HepG2 (cell line): Measurements from ENCODE around the gene ZNF75A. TPM values are rescaled to one million over a fixed set of nuclear protein-coding genes. Genes with fewer than 3 reads are reported as not detected.
A peak's percentile ranks its signal among the peaks of the same experiment; 100 is the strongest.

Experiments
- ATAC-seq: fragments of 200-7000 bp; cut with Tn5 transposase; 3 replicates; pipeline ENCODE4 v1.9.1; 2020; ENCODE audit warnings: mild to moderate bottlenecking, moderate library complexity
- BruUV-seq: library from RNA; stranded (reverse); fragments of 400-500 nt; replicated peaks from 2 replicates; lab custom pipeline; 2021; lab: Mats Ljungman, UMichigan
- CTCF ChIA-PET: fragments of 300-600 bp; formaldehyde crosslinking; extraction: SDS; loops from one replicate; lab custom pipeline; 2021; ENCODE audit warnings: low total read pairs, inconsistent platforms, low intra/inter-chr PET ratio; lab: Yijun Ruan, JAX
- POLR2A ChIA-PET: fragments of 350-600 bp; sonication (Branson Sonifier 250); formaldehyde crosslinking; loops from one replicate; lab custom pipeline; 2020; ENCODE audit warnings: antibody characterized with exemption, inconsistent platforms; lab: Yijun Ruan, JAX
- DNase-seq: peaks from one replicate; pipeline ENCODE4 v3.0.0-alpha.2; 2015; ENCODE audit warnings: low spot score
- FAIRE-seq: peaks from 3 replicates; lab custom pipeline; 2011; peaks lifted over from hg19 to GRCh38; lab: Jason Lieb, UNC
- H2AFZ ChIP-seq: one replicate; pipeline ENCODE4 v1.6.1; 2011; ENCODE audit warnings: low read length, inconsistent platforms
- H3K27ac ChIP-seq: fragments of 300-600 bp; 3 replicates; pipeline ENCODE4 v1.8.0; 2011; ENCODE audit warnings: mixed run types, mild to moderate bottlenecking, mixed read lengths, low read length, inconsistent platforms; ENCODE audit not compliant: insufficient read depth; ENCODE audit errors: extremely low read length
- H3K27me3 ChIP-seq, 2 experiments: fragments of 200-600 bp in 1 of 2; 2 replicates in 1 of 2; 3 replicates in 1 of 2; pipeline versions ENCODE4 v1.6.0 to v1.8.0; 2011; ENCODE audit warnings: low read length in 2 of 2, mild to moderate bottlenecking in 2 of 2, moderate library complexity in 2 of 2, inconsistent platforms in 1 of 2; ENCODE audit not compliant: insufficient read depth in 2 of 2, control insufficient read depth in 1 of 2
- H3K36me3 ChIP-seq, 2 experiments: fragments of 200-600 bp in 1 of 2; replicated peaks in 1 of 2; 2 replicates in 1 of 2; 3 replicates in 1 of 2; pipeline versions ENCODE4 v1.5.1 to v1.8.0; 2011; ENCODE audit warnings: low read length in 2 of 2, inconsistent platforms in 1 of 2; ENCODE audit not compliant: insufficient read depth in 2 of 2, control insufficient read depth in 1 of 2
- H3K4me1 ChIP-seq: 2 replicates; pipeline ENCODE4 v1.5.1; 2012; ENCODE audit warnings: low read length, inconsistent platforms; ENCODE audit not compliant: insufficient read depth
- H3K4me2 ChIP-seq: 2 replicates; pipeline ENCODE4 v1.6.0; 2011; ENCODE audit warnings: low read depth, low read length, inconsistent platforms
- H3K4me3 ChIP-seq, 3 experiments: fragments of 200-600 bp in 1 of 3; sonication (generic), shearing (Covaris generic) in 1 of 3; replicated peaks in 1 of 3; 2 replicates each; pipeline ENCODE4 v1.5.1; 2011 to 2016; ENCODE audit warnings: low read length in 3 of 3, inconsistent platforms in 2 of 3, low read depth in 2 of 3, mild to moderate bottlenecking in 2 of 3, control low read depth in 1 of 3, mixed read lengths in 1 of 3; ENCODE audit not compliant: insufficient read depth in 1 of 3
- H3K79me2 ChIP-seq: one replicate; pipeline ENCODE4 v1.6.1; 2011; ENCODE audit warnings: low read length, inconsistent platforms; ENCODE audit not compliant: insufficient read depth
- H3K9ac ChIP-seq: 2 replicates; pipeline ENCODE4 v1.6.0; 2011; ENCODE audit warnings: mild to moderate bottlenecking, low read depth, low read length, inconsistent platforms; ENCODE audit not compliant: insufficient read depth
- H3K9me3 ChIP-seq: 2 replicates; pipeline ENCODE4 v1.5.1; 2012; ENCODE audit warnings: mild to moderate bottlenecking, low read length
- H4K20me1 ChIP-seq: 2 replicates; pipeline ENCODE4 v1.6.0; 2011; ENCODE audit warnings: inconsistent platforms, mild to moderate bottlenecking, low read length, moderate library complexity; ENCODE audit not compliant: insufficient read depth
- CC2D1A ChIP-seq: sonication (generic); formaldehyde crosslinking; IDR thresholded peaks from 2 replicates; pipeline ENCODE4 v1.8.1; 2023; ENCODE audit warnings: mild to moderate bottlenecking, missing genetic modification reagents
- CEBPB ChIP-seq: IDR thresholded peaks from 2 replicates; pipeline ENCODE4 v1.6.1; 2011; ENCODE audit warnings: low read depth, low read length, improper control_type of control experiment, borderline replicate concordance
- IKZF1 ChIP-seq: fragments of 450-650 bp; IDR thresholded peaks from 2 replicates; pipeline ENCODE4 v1.7.1; 2016
- KLF12 ChIP-seq: sonication (generic); formaldehyde crosslinking; IDR thresholded peaks from 2 replicates; pipeline ENCODE4 v1.4.0; 2020; ENCODE audit warnings: missing genetic modification reagents, borderline replicate concordance
- NFIB ChIP-seq: sonication (generic); formaldehyde crosslinking; IDR thresholded peaks from 2 replicates; pipeline ENCODE4 v1.9.0; 2021; ENCODE audit warnings: missing genetic modification reagents, mild to moderate bottlenecking, borderline replicate concordance
- TFE3 ChIP-seq: IDR thresholded peaks from 2 replicates; pipeline ENCODE4 v1.6.1; 2016
- UBTF ChIP-seq: sonication (generic); formaldehyde crosslinking; IDR thresholded peaks from 2 replicates; pipeline ENCODE4 v1.4.0; 2020; ENCODE audit warnings: mild to moderate bottlenecking, missing genetic modification reagents
- ZNF878 ChIP-seq: sonication (generic); formaldehyde crosslinking; IDR thresholded peaks from 2 replicates; pipeline ENCODE4 v1.8.1; 2023; ENCODE audit warnings: mild to moderate bottlenecking, missing genetic modification reagents, moderate library complexity
- WGBS: methylation state at CpG from one replicate; pipeline ENCODE4 v1.1.6; 2017; ENCODE audit warnings: low lambda C conversion rate; 5-methylcytosine and 5-hydroxymethylcytosine counted together
- in situ Hi-C: cut with HindIII; loops from 2 replicates; pipeline ENCODE4 v1.10.0; 2017; ENCODE audit warnings: low pct_unique_long_range_greater_than_20kb; ENCODE audit not compliant: extremely low pct_ligation_motif_present
- intact Hi-C: fragments of 100-400 bp; cut with micrococcal nuclease; formaldehyde crosslinking; loops from one replicate; pipeline ENCODE4 v1.10.0; 2022; ENCODE audit not compliant: unreplicated experiment
- polyA plus RNA-seq, 8 experiments: library from polyadenylated mRNA; depleted of rRNA in 3 of 8; stranded (reverse) in 7 of 8; unstranded in 1 of 8; fragments of >200 nt; fragmentation: Illumina TruSeq in 4 of 8; extraction: Trizol in 4 of 8; gene quantifications; 2 replicates each; pipeline versions ENCODE4 v1.2.1 to v1.2.3, GENCODE V29; 2011 to 2016; ENCODE audit warnings: low read depth in 4 of 8, missing spikeins in 1 of 8, mixed read lengths in 1 of 8; ENCODE audit not compliant: insufficient read depth in 1 of 8
- total RNA-seq, 5 experiments: library from RNA; depleted of rRNA; stranded (reverse); fragments of >200 nt; fragmentation: Illumina TruSeq; extraction: Trizol; gene quantifications; 2 replicates each; pipeline ENCODE4 v1.2.3, GENCODE V29; 2016; ENCODE audit warnings: low read depth in 1 of 5
- TF ChIP-seq, protein P1 (sequence below): sonication (generic); formaldehyde crosslinking; IDR thresholded peaks from 2 replicates; pipeline ENCODE4 v1.4.0; 2020; ENCODE audit warnings: missing genetic modification reagents

ZNF75A gene
- total and polyA plus RNA-seq, 2 of the 13 experiments (the other 11 are each of a cell fraction or from before 2014, with no cell fraction given), result 1.4 to 2.1 TPM

- BruUV-seq, result no TSS peak
- no peak for FAIRE-seq
Observed at GRCh38 chr16:3256866-3257465, 48.3 kb upstream of the ZNF75A start.

More at GRCh38 chr16:3256866-3257465, 48.3 kb upstream of the ZNF75A start:
- no peak for ATAC-seq
- Histone ChIP-seq H3K79me2 (no peaks in the 10 kb centered on the region), H3K4me3 (no peak overlapping the region), H3K9ac (no peak overlapping the region; the same call in 1 of the 2 replicates), H3K9me3 (no peaks in the 10 kb centered on the region), H3K27ac (no peak overlapping the region), H3K4me1 (peaks cover 48% of the 10 kb centered on the region), H3K4me2 (peak overlapping the region; percentile 45; the same call in 1 of the 2 replicates), H3K27me3 (peaks cover 7 to 33% of the 10 kb centered on the region in 2 experiments; a peak in 4 of 5 replicates), H2AFZ (no peak overlapping the region), H3K36me3 (no peaks in the 10 kb centered on the region), H4K20me1 (no peaks in the 10 kb centered on the region)
- WGBS, result 4% methylated on average over 8 of the region's 9 CpGs
- intact Hi-C loops (no loop called here), in situ Hi-C loops (no loop called here)
- ChIA-PET POLR2A (interaction anchor here (1.1 to 1.6 kb wide), 2 partner anchors 11 to 26 kb away, joined by 3 to 5 read pairs; no protein-coding TSS in a partner anchor), CTCF (no interaction called here)
- TF ChIP-seq IKZF1 (no peak), CC2D1A (no peak), KLF12 (CRISPR knock-in tag) (no peak), NFIB (CRISPR knock-in tag) (no peak), ZNF878 (no peak), UBTF (peak; percentile 14; the same call in 1 of the 2 replicates), TFE3 (CRISPR knock-in tag) (no peak), CEBPB (no peak)
- TF ChIP-seq, protein P1, sequence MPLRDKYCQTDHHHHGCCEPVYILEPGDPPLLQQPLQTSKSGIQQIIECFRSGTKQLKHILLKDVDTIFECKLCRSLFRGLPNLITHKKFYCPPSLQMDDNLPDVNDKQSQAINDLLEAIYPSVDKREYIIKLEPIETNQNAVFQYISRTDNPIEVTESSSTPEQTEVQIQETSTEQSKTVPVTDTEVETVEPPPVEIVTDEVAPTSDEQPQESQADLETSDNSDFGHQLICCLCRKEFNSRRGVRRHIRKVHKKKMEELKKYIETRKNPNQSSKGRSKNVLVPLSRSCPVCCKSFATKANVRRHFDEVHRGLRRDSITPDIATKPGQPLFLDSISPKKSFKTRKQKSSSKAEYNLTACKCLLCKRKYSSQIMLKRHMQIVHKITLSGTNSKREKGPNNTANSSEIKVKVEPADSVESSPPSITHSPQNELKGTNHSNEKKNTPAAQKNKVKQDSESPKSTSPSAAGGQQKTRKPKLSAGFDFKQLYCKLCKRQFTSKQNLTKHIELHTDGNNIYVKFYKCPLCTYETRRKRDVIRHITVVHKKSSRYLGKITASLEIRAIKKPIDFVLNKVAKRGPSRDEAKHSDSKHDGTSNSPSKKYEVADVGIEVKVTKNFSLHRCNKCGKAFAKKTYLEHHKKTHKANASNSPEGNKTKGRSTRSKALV, result no peak
- no peak for DNase-seq
